Ascending aorta (tissue), 2 donors: ENCODE data around the gene TENT5C. TPM values are rescaled to one million over a fixed set of nuclear protein-coding genes. Genes with fewer than 3 reads are reported as not detected.
A peak's percentile ranks its signal among the peaks of the same experiment; 100 is the strongest.

Experiments
- DNase-seq, 2 donors: peaks; one replicate each; pipeline ENCODE4 v3.0.0-alpha.2; 2019; ENCODE audit warnings: low spot score in 2 of 2
- H3K27ac ChIP-seq, 2 donors: fragments of 200-600 bp; sonication (generic); one replicate each; pipeline ENCODE4 v1.5.1; 2016 to 2017; ENCODE audit warnings: mild to moderate bottlenecking in 1 of 2
- H3K27me3 ChIP-seq: fragments of 200-600 bp; sonication (generic); one replicate; pipeline ENCODE4 v1.5.1; 2017
- H3K36me3 ChIP-seq, 2 donors: fragments of 200-600 bp; sonication (generic); one replicate each; pipeline ENCODE4 v1.5.1; 2016
- H3K4me1 ChIP-seq, 2 donors: fragments of 200-600 bp; sonication (generic); one replicate each; pipeline ENCODE4 v1.5.1; 2016 to 2017; ENCODE audit warnings: mild to moderate bottlenecking in 1 of 2
- H3K4me3 ChIP-seq, 2 donors: fragments of 200-600 bp; sonication (generic); one replicate each; pipeline ENCODE4 v1.5.1; 2016 to 2017; ENCODE audit warnings: mild to moderate bottlenecking in 1 of 2
- H3K9me3 ChIP-seq, 2 donors: fragments of 200-600 bp; sonication (generic); one replicate each; pipeline ENCODE4 v1.5.1; 2016
- CTCF ChIP-seq, 3 experiments: fragments of 200-600 bp in 2 of 3; fragments of 450-650 bp in 1 of 3; sonication (generic) in 2 of 3; IDR thresholded peaks; one replicate each; pipeline ENCODE4 v1.5.1; 2016 to 2019; ENCODE audit warnings: antibody characterized with exemption in 3 of 3, mild to moderate bottlenecking in 1 of 3, moderate library complexity in 1 of 3
- intact Hi-C: fragments of 100-400 bp; cut with DNase I; formaldehyde crosslinking; loops from one replicate; pipeline ENCODE4 v1.15.1; 2023
- total RNA-seq: library from RNA; depleted of rRNA; stranded (reverse); fragments of >200 nt; gene quantifications from one replicate; pipeline ENCODE4 v1.1.0, GENCODE V29; 2016

TENT5C gene
- total RNA-seq, 1 donor from 2014 or later = 0.32 TPM

GRCh38 chr1:117644696-117645311, 39.0 kb downstream of the TENT5C start:
- no peaks in the 10 kb centered on the region for H3K36me3 ChIP-seq
- no peaks in the 10 kb centered on the region for H3K27me3 ChIP-seq
- no peak overlapping the region for H3K4me3 ChIP-seq
- no peak overlapping the region for H3K27ac ChIP-seq
- H3K9me3 ChIP-seq = no peaks in the 10 kb centered on the region
- intact Hi-C loops = no loop called here
- TF ChIP-seq CTCF (IDR thresholded peaks at IDR 0.05) = no peak
- DNase-seq = peak in 1 of 2 donors; percentile 50
- H3K4me1 ChIP-seq = peaks cover 0 to 3% of the 10 kb centered on the region in 2 donors

GRCh38 chr1:117645343-117645742, 39.5 kb downstream of the TENT5C start:
- intact Hi-C loops = no loop called here
- Histone ChIP-seq H3K36me3 (no peaks in the 10 kb centered on the region), H3K4me3 (no peak overlapping the region), H3K9me3 (no peaks in the 10 kb centered on the region), H3K27me3 (no peaks in the 10 kb centered on the region), H3K27ac (no peak overlapping the region), H3K4me1 (peaks cover 0 to 3% of the 10 kb centered on the region in 2 donors)
- DNase-seq = peak in 1 of 2 donors; percentile 8
- no peak for TF ChIP-seq CTCF (IDR thresholded peaks at IDR 0.05)

- intact Hi-C loops = no loop called here
These were observed 40.4 kb downstream of the TENT5C start for GRCh38 chr1:117646007-117646811.

GRCh38 chr1:117646956-117647355, 41.1 kb downstream of the TENT5C start:
- DNase-seq = no peak
- H3K4me3 ChIP-seq = no peak overlapping the region
- H3K27me3 ChIP-seq = no peaks in the 10 kb centered on the region
- H3K36me3 ChIP-seq = no peaks in the 10 kb centered on the region
- intact Hi-C loops = no loop called here
- peaks cover 0 to 3% of the 10 kb centered on the region in 2 donors for H3K4me1 ChIP-seq
- H3K9me3 ChIP-seq = no peaks in the 10 kb centered on the region
- no peak for TF ChIP-seq CTCF (IDR thresholded peaks at IDR 0.05)
- no peak overlapping the region for H3K27ac ChIP-seq

More at GRCh38 chr1:117646007-117646811, 40.4 kb downstream of the TENT5C start:
- H3K9me3 ChIP-seq = no peaks in the 10 kb centered on the region
- peaks cover 0 to 3% of the 10 kb centered on the region in 2 donors for H3K4me1 ChIP-seq
- H3K4me3 ChIP-seq = no peak overlapping the region
- no peaks in the 10 kb centered on the region for H3K27me3 ChIP-seq
- TF ChIP-seq CTCF (IDR thresholded peaks at IDR 0.05) = no peak
- H3K27ac ChIP-seq = no peak overlapping the region
- no peaks in the 10 kb centered on the region for H3K36me3 ChIP-seq
- DNase-seq = peak in 1 of 2 donors; percentile 39

GRCh38 chr1:117648015-117648414, 42.2 kb downstream of the TENT5C start:
- no peaks in the 10 kb centered on the region for H3K27me3 ChIP-seq
- H3K9me3 ChIP-seq = no peaks in the 10 kb centered on the region
- TF ChIP-seq CTCF (IDR thresholded peaks at IDR 0.05) = no peak
- no peak overlapping the region for H3K4me3 ChIP-seq
- intact Hi-C loops = no loop called here
- peaks cover 0 to 3% of the 10 kb centered on the region in 2 donors for H3K4me1 ChIP-seq
- H3K27ac ChIP-seq = no peak overlapping the region
- DNase-seq = no peak
- H3K36me3 ChIP-seq = no peaks in the 10 kb centered on the region
